HepG2 (cell line): ENCODE results near the gene POC1B. TPM values are rescaled to one million over a fixed set of nuclear protein-coding genes. Genes with fewer than 3 reads are reported as not detected.

ENCODE experiments used
- ELF3 ChIP-seq: IDR thresholded peaks from 2 replicates; pipeline ENCODE4 v1.6.1; 2016; ENCODE audit warnings: missing genetic modification reagents, missing compliant biosample characterization
- FOXA3 ChIP-seq: IDR thresholded peaks from 2 replicates; pipeline ENCODE4 v1.6.1; 2016; ENCODE audit warnings: missing genetic modification reagents, missing compliant biosample characterization
- FOXP4 ChIP-seq: sonication (generic); formaldehyde crosslinking; IDR thresholded peaks from 2 replicates; pipeline ENCODE4 v1.4.0; 2020; ENCODE audit warnings: missing genetic modification reagents
- FUBP1 ChIP-seq: sonication (generic); formaldehyde crosslinking; IDR thresholded peaks from 2 replicates; pipeline ENCODE4 v1.5.1; 2020; ENCODE audit warnings: missing genetic modification reagents, mild to moderate bottlenecking, borderline replicate concordance
- GATAD2A ChIP-seq: IDR thresholded peaks from 2 replicates; pipeline ENCODE4 v1.6.1; 2016
- GLI4 ChIP-seq: sonication (generic); formaldehyde crosslinking; IDR thresholded peaks from 2 replicates; pipeline ENCODE4 v1.5.1; 2020; ENCODE audit warnings: missing genetic modification reagents, mild to moderate bottlenecking, moderate library complexity, borderline replicate concordance
- MAFK ChIP-seq, 2 experiments: IDR thresholded peaks in 1 of 2; conservative IDR thresholded peaks in 1 of 2; 2 replicates each; pipeline ENCODE4 v1.6.1; 2011; ENCODE audit warnings: improper control_type of control experiment in 2 of 2, low read length in 2 of 2
- MYPOP ChIP-seq: sonication (generic); formaldehyde crosslinking; IDR thresholded peaks from 2 replicates; pipeline ENCODE4 v1.8.1; 2023; ENCODE audit warnings: mild to moderate bottlenecking, moderate library complexity, missing genetic modification reagents
- NCOR1 ChIP-seq: fragments of 200-600 bp; sonication (generic); IDR thresholded peaks from 2 replicates; pipeline ENCODE4 v1.7.0; 2017; ENCODE audit warnings: antibody characterized with exemption, low read length, borderline replicate concordance
- NFE2L2 ChIP-seq: fragments of 150-350 bp; IDR thresholded peaks from 2 replicates; pipeline ENCODE4 v1.6.1; 2014; ENCODE audit warnings: low read length
- PHF20 ChIP-seq: sonication (generic); formaldehyde crosslinking; IDR thresholded peaks from 2 replicates; pipeline ENCODE4 v1.5.0; 2020; ENCODE audit warnings: mild to moderate bottlenecking, missing genetic modification reagents
- PITX1 ChIP-seq: sonication (generic); formaldehyde crosslinking; IDR thresholded peaks from 2 replicates; pipeline ENCODE4 v1.5.1; 2020; ENCODE audit warnings: mild to moderate bottlenecking, missing genetic modification reagents
- PPARG ChIP-seq: conservative IDR thresholded peaks from 2 replicates; pipeline ENCODE4 v1.6.1; 2016; ENCODE audit warnings: missing biosample characterization, missing genetic modification reagents
- RELA ChIP-seq: sonication (generic); formaldehyde crosslinking; IDR thresholded peaks from 2 replicates; pipeline ENCODE4 v1.4.0; 2020; ENCODE audit warnings: missing genetic modification reagents
- SATB2 ChIP-seq: sonication (generic); formaldehyde crosslinking; IDR thresholded peaks from 2 replicates; pipeline ENCODE4 v1.5.0; 2020; ENCODE audit warnings: missing genetic modification reagents
- TRIM22 ChIP-seq: fragments of 450-650 bp; IDR thresholded peaks from 2 replicates; pipeline ENCODE4 v1.6.1; 2017
- ZNF230 ChIP-seq: sonication (generic); formaldehyde crosslinking; IDR thresholded peaks from 2 replicates; pipeline ENCODE4 v1.4.0; 2020; ENCODE audit warnings: mild to moderate bottlenecking, missing genetic modification reagents
- ZNF33A ChIP-seq: sonication (generic); formaldehyde crosslinking; IDR thresholded peaks from 2 replicates; pipeline ENCODE4 v1.5.1; 2020; ENCODE audit warnings: missing genetic modification reagents, mild to moderate bottlenecking, moderate library complexity, borderline replicate concordance
- ZNF501 ChIP-seq: sonication (generic); formaldehyde crosslinking; IDR thresholded peaks from 2 replicates; pipeline ENCODE4 v1.5.1; 2020; ENCODE audit warnings: mild to moderate bottlenecking, moderate library complexity, missing genetic modification reagents
- ZNF513 ChIP-seq: sonication (generic); formaldehyde crosslinking; conservative IDR thresholded peaks from 2 replicates; pipeline ENCODE4 v1.5.0; 2020; ENCODE audit warnings: missing genetic modification reagents
- ZNF552 ChIP-seq: sonication (generic); formaldehyde crosslinking; IDR thresholded peaks from 2 replicates; pipeline ENCODE4 v1.9.0; 2022; ENCODE audit warnings: missing genetic modification reagents, mild to moderate bottlenecking, borderline replicate concordance
- ZNF841 ChIP-seq: sonication (generic); formaldehyde crosslinking; IDR thresholded peaks from 2 replicates; pipeline ENCODE4 v1.8.1; 2023; ENCODE audit warnings: missing genetic modification reagents, borderline replicate concordance
- polyA plus RNA-seq, 8 experiments: library from polyadenylated mRNA; depleted of rRNA in 3 of 8; stranded (reverse) in 7 of 8; unstranded in 1 of 8; fragments of >200 nt; fragmentation: Illumina TruSeq in 4 of 8; extraction: Trizol in 4 of 8; gene quantifications; 2 replicates each; pipeline versions ENCODE4 v1.2.1 to v1.2.3, GENCODE V29; 2011 to 2016; ENCODE audit warnings: low read depth in 4 of 8, missing spikeins in 1 of 8, mixed read lengths in 1 of 8; ENCODE audit not compliant: insufficient read depth in 1 of 8
- total RNA-seq, 5 experiments: library from RNA; depleted of rRNA; stranded (reverse); fragments of >200 nt; fragmentation: Illumina TruSeq; extraction: Trizol; gene quantifications; 2 replicates each; pipeline ENCODE4 v1.2.3, GENCODE V29; 2016; ENCODE audit warnings: low read depth in 1 of 5

Gene POC1B
- total and polyA plus RNA-seq, 2 of the 13 experiments (the other 11 are each of a cell fraction or from before 2014, with no cell fraction given), result 9.3 to 11.0 TPM

- peak; percentile 58 for TF ChIP-seq FOXA3 (CRISPR knock-in tag)
- no peak for TF ChIP-seq RELA (CRISPR knock-in tag)
- no peak for TF ChIP-seq NFE2L2
- peak; percentile 8; the same call in 1 of the 2 replicates for TF ChIP-seq GATAD2A (CRISPR knock-in tag)
- no peak for TF ChIP-seq PITX1 (CRISPR knock-in tag)
- no peak for TF ChIP-seq ZNF33A
- 0 out of 2 replicates have a peak, but pooled peaks have one; percentile 33 for TF ChIP-seq SATB2 (CRISPR knock-in tag)
- TF ChIP-seq ZNF841 (CRISPR knock-in tag), result no peak
- peak; percentile 79; the same call in 1 of the 2 replicates for TF ChIP-seq ELF3 (CRISPR knock-in tag)
- TF ChIP-seq PHF20 (CRISPR knock-in tag), result no peak
- no peak for TF ChIP-seq ZNF552 (CRISPR knock-in tag)
- peak; percentile 48 to 63 for TF ChIP-seq MAFK (conservative IDR thresholded peaks at IDR 0.05 in 1 of 2, IDR thresholded peaks at IDR 0.05 in 1 of 2; ENCODE audit: low read length in 2 of 2)
- TF ChIP-seq PPARG (CRISPR knock-in tag), result no peak
- no peak for TF ChIP-seq ZNF513 (CRISPR knock-in tag)
- no peak for TF ChIP-seq ZNF230 (CRISPR knock-in tag)
- no peak for TF ChIP-seq ZNF501
- TF ChIP-seq MYPOP (CRISPR knock-in tag), result no peak; the same call in 1 of the 2 replicates
- no peak for TF ChIP-seq TRIM22
- no peak for TF ChIP-seq FUBP1
- no peak for TF ChIP-seq GLI4 (CRISPR knock-in tag)
- peak; percentile 22; the same call in 1 of the 2 replicates for TF ChIP-seq NCOR1
- 0 out of 2 replicates have a peak, but pooled peaks have one; percentile 21 for TF ChIP-seq FOXP4
These were observed 4.3 kb downstream of the POC1B start (continued) for GRCh38 chr12:89521364-89522223.
